ENCODE measurements around the gene YWHAG. TPM values are rescaled to one million over a fixed set of nuclear protein-coding genes. Genes with fewer than 3 reads are reported as not detected.

YWHAG gene
- total RNA-seq, 4 donors from 2014 or later, result 47.4 to 67.6 (median 65.8) TPM

- TF ChIP-seq CTCF (IDR thresholded peaks at IDR 0.05) (no peak), POLR2A (IDR thresholded peaks at IDR 0.05) (no peak), EP300 (IDR thresholded peaks at IDR 0.05) (no peak), POLR2AphosphoS5 (IDR thresholded peaks at IDR 0.05) (no peak)
- Histone ChIP-seq H3K36me3 (peaks cover 34% of the 10 kb centered on the region), H3K27ac (no peak overlapping the region), H3K4me1 (peaks cover 33% of the 10 kb centered on the region), H3K27me3 (no peaks in the 10 kb centered on the region), H3K4me3 (no peak overlapping the region), H3K9me3 (no peaks in the 10 kb centered on the region)
- WGBS, result 88% methylated on average over 7 of the region's 7 CpGs
- DNase-seq (ENCODE audit: low spot score in 2 of 2), result no peak
These were observed 7.4 kb downstream of the YWHAG start for GRCh38 chr7:76351372-76351771.

GRCh38 chr7:76349313-76349885, 9.4 kb downstream of the YWHAG start:
- Histone ChIP-seq H3K36me3 (peaks cover 54% of the 10 kb centered on the region), H3K4me1 (peaks cover 16% of the 10 kb centered on the region)

GRCh38 chr7:76347710-76348109, 11.1 kb downstream of the YWHAG start:
- Histone ChIP-seq H3K4me1 (peaks cover 13% of the 10 kb centered on the region), H3K36me3 (peaks cover 66% of the 10 kb centered on the region), H3K9me3 (no peaks in the 10 kb centered on the region), H3K27ac (no peak overlapping the region), H3K4me3 (no peak overlapping the region), H3K27me3 (no peaks in the 10 kb centered on the region)
- no peak for DNase-seq (ENCODE audit: low spot score in 2 of 2)
- no peak for TF ChIP-seq CTCF (IDR thresholded peaks at IDR 0.05)
- no peak for TF ChIP-seq EP300 (IDR thresholded peaks at IDR 0.05)
- TF ChIP-seq POLR2A (IDR thresholded peaks at IDR 0.05), result no peak
- no peak for TF ChIP-seq POLR2AphosphoS5 (IDR thresholded peaks at IDR 0.05)
- 74% methylated on average over 5 of the region's 5 CpGs for WGBS

More at GRCh38 chr7:76349313-76349885, 9.4 kb downstream of the YWHAG start:
- 88% methylated on average over 8 of the region's 8 CpGs for WGBS
- TF ChIP-seq POLR2AphosphoS5 (IDR thresholded peaks at IDR 0.05) (no peak), EP300 (IDR thresholded peaks at IDR 0.05) (no peak), POLR2A (IDR thresholded peaks at IDR 0.05) (no peak), CTCF (IDR thresholded peaks at IDR 0.05) (no peak)
- H3K9me3 ChIP-seq, result no peaks in the 10 kb centered on the region
- no peak overlapping the region for H3K27ac ChIP-seq
- no peaks in the 10 kb centered on the region for H3K27me3 ChIP-seq
- no peak for DNase-seq (ENCODE audit: low spot score in 2 of 2)
- H3K4me3 ChIP-seq, result no peak overlapping the region

GRCh38 chr7:76346778-76347177, 12.0 kb downstream of the YWHAG start:
- TF ChIP-seq POLR2AphosphoS5 (IDR thresholded peaks at IDR 0.05), result no peak
- TF ChIP-seq POLR2A (IDR thresholded peaks at IDR 0.05), result no peak
- TF ChIP-seq CTCF (IDR thresholded peaks at IDR 0.05), result no peak
- TF ChIP-seq EP300 (IDR thresholded peaks at IDR 0.05), result no peak
- H3K27me3 ChIP-seq, result no peaks in the 10 kb centered on the region
- WGBS, result 69% methylated on average over 8 of the region's 8 CpGs
- no peak overlapping the region for H3K4me3 ChIP-seq
- H3K4me1 ChIP-seq, result peaks cover 5% of the 10 kb centered on the region
- H3K27ac ChIP-seq, result no peak overlapping the region
- no peak for DNase-seq (ENCODE audit: low spot score in 2 of 2)
- no peaks in the 10 kb centered on the region for H3K9me3 ChIP-seq
- peaks cover 66% of the 10 kb centered on the region for H3K36me3 ChIP-seq

- Histone ChIP-seq H3K27me3 (no peaks in the 10 kb centered on the region), H3K4me1 (peaks cover 4% of the 10 kb centered on the region), H3K9me3 (no peaks in the 10 kb centered on the region), H3K36me3 (peaks cover 66% of the 10 kb centered on the region), H3K27ac (no peak overlapping the region), H3K4me3 (no peak overlapping the region)
- TF ChIP-seq POLR2A (IDR thresholded peaks at IDR 0.05) (no peak), POLR2AphosphoS5 (IDR thresholded peaks at IDR 0.05) (no peak), EP300 (IDR thresholded peaks at IDR 0.05) (no peak), CTCF (IDR thresholded peaks at IDR 0.05) (no peak)
- DNase-seq (ENCODE audit: low spot score in 2 of 2), result no peak
- 89% methylated on average over 6 of the region's 6 CpGs for WGBS
These were observed 12.7 kb downstream of the YWHAG start for GRCh38 chr7:76346097-76346496.
